Stimulated activated memory B cell treated with anti-CD40 and anti-IgM and Interleukin-4, amounts not matched to agents 10 μg/mL and 1 μg/mL and 100 μg/mL, for 72 hours (primary cell): ENCODE measurements around the gene BRD9.
"Not testable (repeated sequence)": the region's sequence is repeated elsewhere in the genome, so short reads cannot be mapped to it uniquely, and the experiment has no call there.

Experiments used
- ATAC-seq: fragments of 150-1000 bp; cut with Tn5 transposase; 2 replicates; pipeline ENCODE4 v1.10.0; 2021
- H3K27ac Mint-ChIP-seq: one replicate; pipeline ENCODE4 v1.8.0; 2022; ENCODE audit warnings: mild to moderate bottlenecking, mixed read lengths
- H3K27me3 Mint-ChIP-seq: one replicate; pipeline ENCODE4 v1.8.0; 2022; ENCODE audit warnings: mixed read lengths
- H3K36me3 Mint-ChIP-seq: one replicate; pipeline ENCODE4 v1.8.0; 2022; ENCODE audit warnings: mixed read lengths
- H3K4me1 Mint-ChIP-seq: one replicate; pipeline ENCODE4 v1.8.0; 2022; ENCODE audit warnings: mixed read lengths
- H3K4me3 Mint-ChIP-seq: one replicate; pipeline ENCODE4 v1.8.0; 2022; ENCODE audit warnings: mild to moderate bottlenecking, moderate library complexity, mixed read lengths
- H3K9me3 Mint-ChIP-seq: one replicate; pipeline ENCODE4 v1.8.0; 2022; ENCODE audit warnings: mixed read lengths

The BRD9 gene

GRCh38 chr5:852431-853401 lies 39.9 kb downstream of the BRD9 start:
- Mint-ChIP-seq H3K27ac (no peak overlapping the region), H3K4me3 (no peak overlapping the region), H3K4me1 (no peaks in the 10 kb centered on the region), H3K9me3 (no peaks in the 10 kb centered on the region), H3K36me3 (no peaks in the 10 kb centered on the region), H3K27me3 (peaks cover 12% of the 10 kb centered on the region)
- no peak for ATAC-seq

- no peak overlapping the region for H3K27ac Mint-ChIP-seq
Observed at GRCh38 chr5:852018-852417, 40.6 kb downstream of the BRD9 start.

GRCh38 chr5:851553-851952 lies 41.0 kb downstream of the BRD9 start:
- ATAC-seq: no peak
- no peak overlapping the region for H3K4me3 Mint-ChIP-seq

More at GRCh38 chr5:852018-852417, 40.6 kb downstream of the BRD9 start:
- no peaks in the 10 kb centered on the region for H3K36me3 Mint-ChIP-seq
- ATAC-seq: no peak
- H3K4me3 Mint-ChIP-seq: no peak overlapping the region
- no peaks in the 10 kb centered on the region for H3K9me3 Mint-ChIP-seq
- H3K4me1 Mint-ChIP-seq: peaks cover under 1% of the 10 kb centered on the region
- H3K27me3 Mint-ChIP-seq: peaks cover 12% of the 10 kb centered on the region

GRCh38 chr5:851076-851475 lies 41.5 kb downstream of the BRD9 start:
- Mint-ChIP-seq H3K27me3 (peaks cover 12% of the 10 kb centered on the region), H3K9me3 (peaks cover 4% of the 10 kb centered on the region), H3K4me1 (peaks cover 9% of the 10 kb centered on the region), H3K27ac (no peak overlapping the region), H3K36me3 (no peaks in the 10 kb centered on the region), H3K4me3 (no peak overlapping the region)
- ATAC-seq: no peak

More at GRCh38 chr5:851553-851952, 41.0 kb downstream of the BRD9 start:
- Mint-ChIP-seq H3K36me3 (no peaks in the 10 kb centered on the region), H3K4me1 (peaks cover 6% of the 10 kb centered on the region), H3K27me3 (peaks cover 12% of the 10 kb centered on the region), H3K9me3 (peaks cover 4% of the 10 kb centered on the region), H3K27ac (no peak overlapping the region)

DNA sequence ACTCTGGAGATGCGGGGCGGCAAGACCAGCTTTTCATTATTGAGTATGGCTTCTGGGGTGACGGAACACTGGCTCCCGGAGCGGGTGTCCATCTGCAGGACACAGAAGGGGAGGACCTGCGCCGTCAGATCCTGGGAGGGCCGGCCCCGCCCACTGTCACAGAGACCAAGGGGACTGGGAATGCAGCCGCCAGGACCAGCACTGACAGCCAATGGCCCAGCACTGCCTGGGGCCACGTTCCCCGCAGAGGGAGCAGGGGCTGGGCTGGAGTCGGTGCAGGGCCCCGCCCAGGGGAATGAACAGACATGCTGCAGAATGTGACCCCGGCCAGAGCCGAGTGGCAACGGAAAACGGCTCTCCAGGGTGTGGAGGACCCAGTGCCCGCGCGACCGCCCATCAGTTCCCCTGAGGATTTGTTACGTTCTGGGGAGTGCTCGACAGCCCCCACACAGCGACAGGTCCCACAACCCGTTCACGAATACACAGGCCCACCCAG lies 42.0 kb downstream of the BRD9 start, which contains the start of gene ZDHHC11:
TSS of gene ZDHHC11 (minus strand) at position 476 of the 496 bp plus-strand sequence. CDS start at position 92, 384 bp downstream.
- Mint-ChIP-seq H3K4me1 (peaks cover 9% of the 10 kb centered on the region), H3K4me3 (no peak within 1 kb of the TSS), H3K36me3 (no peaks in the 10 kb centered on the region), H3K9me3 (peaks cover 4% of the 10 kb centered on the region), H3K27ac (no peak within 1 kb of the TSS), H3K27me3 (peaks cover 12% of the 10 kb centered on the region)
- no peak for ATAC-seq

- no peak overlapping the region for H3K4me3 Mint-ChIP-seq
- peaks cover 4% of the 10 kb centered on the region for H3K9me3 Mint-ChIP-seq
Observed at GRCh38 chr5:849651-850301, 42.8 kb downstream of the BRD9 start.

GRCh38 chr5:848671-849111 lies 43.9 kb downstream of the BRD9 start:
- H3K27me3 Mint-ChIP-seq: peaks cover 24% of the 10 kb centered on the region
- no peak for ATAC-seq
- H3K27ac Mint-ChIP-seq: no peak overlapping the region
- H3K4me1 Mint-ChIP-seq: peaks cover 9% of the 10 kb centered on the region
- H3K4me3 Mint-ChIP-seq: no peak overlapping the region
- peaks cover 4% of the 10 kb centered on the region for H3K9me3 Mint-ChIP-seq
- no peaks in the 10 kb centered on the region for H3K36me3 Mint-ChIP-seq

More at GRCh38 chr5:849651-850301, 42.8 kb downstream of the BRD9 start:
- no peak for ATAC-seq
- Mint-ChIP-seq H3K27me3 (peaks cover 19% of the 10 kb centered on the region), H3K27ac (no peak overlapping the region), H3K4me1 (peaks cover 9% of the 10 kb centered on the region), H3K36me3 (no peaks in the 10 kb centered on the region)

DNA sequence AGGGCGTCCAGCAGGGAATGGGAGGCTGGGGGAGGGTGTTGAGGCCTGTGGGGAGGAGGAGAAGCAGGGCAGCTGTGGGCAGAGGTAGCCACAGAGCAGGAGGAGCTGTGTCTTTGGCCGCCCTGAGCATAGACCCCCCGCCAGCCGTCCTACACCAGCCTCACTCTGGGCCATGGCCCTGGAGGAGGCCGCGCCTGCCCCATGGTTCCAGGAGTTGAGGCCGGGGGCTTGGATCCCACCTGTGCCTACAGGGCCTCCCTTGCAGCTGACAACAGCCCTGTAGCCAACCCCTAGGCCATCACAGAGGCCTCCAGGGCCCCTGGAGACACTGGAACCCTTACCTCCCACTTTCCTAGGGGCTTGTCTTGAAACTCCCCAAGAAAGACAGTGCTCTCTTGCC lies 44.9 kb downstream of the BRD9 start:
- not testable (repeated sequence) for H3K9me3 Mint-ChIP-seq, H3K4me3 Mint-ChIP-seq, H3K27ac Mint-ChIP-seq, H3K4me1 Mint-ChIP-seq, H3K36me3 Mint-ChIP-seq, ATAC-seq
- H3K27me3 Mint-ChIP-seq: peaks cover 29% of the 10 kb centered on the region

GRCh38 chr5:847212-847611 lies 45.4 kb downstream of the BRD9 start:
- not testable (repeated sequence) for H3K9me3 Mint-ChIP-seq, ATAC-seq, H3K4me1 Mint-ChIP-seq, H3K27ac Mint-ChIP-seq, H3K36me3 Mint-ChIP-seq, H3K4me3 Mint-ChIP-seq
- peaks cover 29% of the 10 kb centered on the region for H3K27me3 Mint-ChIP-seq

GRCh38 chr5:846602-847091 lies 46.0 kb downstream of the BRD9 start:
- H3K9me3 Mint-ChIP-seq, ATAC-seq, H3K36me3 Mint-ChIP-seq, H3K27ac Mint-ChIP-seq, H3K4me3 Mint-ChIP-seq, H3K4me1 Mint-ChIP-seq: not testable (repeated sequence)
- peaks cover 29% of the 10 kb centered on the region for H3K27me3 Mint-ChIP-seq

GRCh38 chr5:845676-846601 lies 46.7 kb downstream of the BRD9 start:
- not testable (repeated sequence) for H3K36me3 Mint-ChIP-seq, H3K27ac Mint-ChIP-seq, H3K4me1 Mint-ChIP-seq, H3K4me3 Mint-ChIP-seq, H3K9me3 Mint-ChIP-seq
- ATAC-seq: peak; percentile 1
- H3K27me3 Mint-ChIP-seq: peaks cover 35% of the 10 kb centered on the region

- H3K4me1 Mint-ChIP-seq, H3K9me3 Mint-ChIP-seq, H3K4me3 Mint-ChIP-seq, H3K36me3 Mint-ChIP-seq, H3K27ac Mint-ChIP-seq: not testable (repeated sequence)
- ATAC-seq: peak; percentile 3
- H3K27me3 Mint-ChIP-seq: peaks cover 35% of the 10 kb centered on the region
Observed at GRCh38 chr5:845031-845675, 47.4 kb downstream of the BRD9 start.

GRCh38 chr5:844426-844825 lies 48.2 kb downstream of the BRD9 start:
- ATAC-seq, H3K36me3 Mint-ChIP-seq, H3K4me3 Mint-ChIP-seq, H3K27ac Mint-ChIP-seq, H3K9me3 Mint-ChIP-seq, H3K4me1 Mint-ChIP-seq: not testable (repeated sequence)
- peaks cover 35% of the 10 kb centered on the region for H3K27me3 Mint-ChIP-seq

GRCh38 chr5:843926-844325 lies 48.7 kb downstream of the BRD9 start:
- not testable (repeated sequence) for H3K4me3 Mint-ChIP-seq, H3K36me3 Mint-ChIP-seq, H3K4me1 Mint-ChIP-seq, H3K9me3 Mint-ChIP-seq, H3K27ac Mint-ChIP-seq
- peak; percentile 31 for ATAC-seq
- H3K27me3 Mint-ChIP-seq: peaks cover 35% of the 10 kb centered on the region
